ENCODE data around the gene BTBD9.

BTBD9 gene

GRCh38 chr6:38241200-38241871 lies 398.4 kb downstream of the BTBD9 start:
- TF ChIP-seq CTCF (IDR thresholded peaks at IDR 0.05) = no peak

DNA sequence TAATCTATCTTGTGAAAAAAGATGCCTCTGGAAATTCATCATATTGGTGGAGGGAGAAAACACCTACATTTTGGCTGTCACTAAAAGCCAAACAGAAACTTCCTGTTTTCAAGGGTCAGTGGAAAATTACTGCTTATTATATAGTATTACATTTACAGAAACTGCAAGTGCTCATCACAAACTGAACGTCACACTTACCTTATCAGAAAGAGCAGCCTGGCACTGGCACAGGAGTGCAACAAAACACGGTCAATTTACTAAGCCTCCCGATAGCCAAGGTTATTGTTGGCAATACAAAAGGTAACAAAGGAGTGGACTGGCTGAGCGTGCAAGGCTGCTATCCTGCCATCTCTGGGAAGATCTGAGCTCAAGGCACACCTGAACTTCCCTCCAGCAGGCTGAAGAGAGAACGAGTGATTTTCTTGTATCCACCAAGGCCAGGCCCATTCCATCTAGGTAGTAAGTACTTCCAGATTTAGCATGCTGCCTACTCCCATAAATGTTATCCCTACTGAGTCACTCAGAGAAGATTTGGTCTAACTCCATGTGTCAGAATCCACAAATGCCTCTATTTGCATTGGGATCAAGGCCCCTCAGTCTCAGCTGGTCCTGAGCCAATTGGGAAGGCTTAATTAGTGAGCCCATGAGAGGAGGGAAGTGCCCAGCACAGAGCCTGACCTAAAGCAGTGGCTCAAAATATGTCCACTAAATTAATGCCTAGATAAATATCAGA lies 399.8 kb downstream of the BTBD9 start:
- TF ChIP-seq CTCF (IDR thresholded peaks at IDR 0.05) = no peak

DNA sequence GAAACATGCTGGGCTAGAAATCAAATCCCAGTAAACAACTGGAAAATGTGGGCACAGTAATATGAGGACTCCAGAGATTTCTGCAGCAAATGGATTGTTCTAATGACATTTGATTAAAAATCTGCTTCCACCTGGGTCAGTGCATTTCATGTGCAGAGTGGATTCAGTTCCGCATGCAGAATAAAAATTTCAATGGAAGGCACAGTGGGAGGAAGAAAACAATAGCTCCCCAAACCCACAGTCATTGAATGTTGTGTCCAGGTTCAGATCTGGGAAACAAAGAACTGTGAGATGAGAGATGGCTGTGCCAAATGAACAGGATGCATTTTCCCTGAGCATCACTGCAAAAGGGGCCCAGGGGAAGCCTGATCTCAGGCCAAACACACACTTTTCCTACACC lies 403.1 kb downstream of the BTBD9 start:
- no peak for TF ChIP-seq CTCF (IDR thresholded peaks at IDR 0.05)

GRCh38 chr6:38234934-38235682 lies 404.6 kb downstream of the BTBD9 start:
- TF ChIP-seq CTCF (IDR thresholded peaks at IDR 0.05) = no peak

DNA sequence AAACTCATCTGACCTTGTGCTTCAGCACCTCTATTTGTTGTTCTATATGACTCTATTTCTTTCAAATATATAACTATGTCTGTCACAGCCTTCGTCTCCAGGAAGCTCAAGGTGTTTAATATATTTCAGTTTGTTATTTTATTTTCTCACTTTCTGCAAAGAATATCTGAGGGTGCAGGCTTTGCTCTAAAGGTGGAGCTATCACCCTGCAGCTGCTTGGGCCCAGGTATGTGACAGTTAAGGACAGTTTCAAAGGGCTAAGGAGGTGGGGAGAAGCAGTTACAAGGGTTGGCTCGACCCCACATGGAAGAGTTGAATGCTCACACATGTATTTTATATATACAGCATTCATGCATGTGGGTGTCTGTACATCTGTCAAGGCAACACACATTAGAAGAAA lies 405.6 kb downstream of the BTBD9 start:
- TF ChIP-seq CTCF (IDR thresholded peaks at IDR 0.05) = no peak

GRCh38 chr6:38233161-38233791 lies 406.5 kb downstream of the BTBD9 start:
- TF ChIP-seq CTCF (IDR thresholded peaks at IDR 0.05) = no peak

DNA sequence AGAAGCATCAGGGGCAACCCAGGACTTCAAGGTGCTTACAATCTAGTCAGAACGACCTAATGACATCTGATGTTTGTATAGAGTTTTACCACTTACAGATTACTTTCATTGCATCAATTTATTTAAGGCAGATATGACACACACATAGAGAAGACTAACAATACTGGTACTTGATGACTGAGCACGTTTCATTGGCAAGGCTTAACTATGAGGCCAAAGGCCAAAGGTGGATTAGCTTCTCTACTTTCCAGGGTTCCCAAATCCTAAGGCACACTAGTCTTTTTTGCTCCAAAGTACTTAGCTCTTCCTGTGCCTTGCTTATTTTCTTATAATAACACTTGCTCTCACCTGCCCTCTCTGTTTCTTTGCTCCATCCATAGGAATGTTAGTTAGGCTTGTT lies 414.0 kb downstream of the BTBD9 start:
- no peak for TF ChIP-seq CTCF (IDR thresholded peaks at IDR 0.05)
